Skeletal muscle tissue (tissue), 4 donors: ENCODE data around the gene DIS3L2. TPM values are rescaled to one million over a fixed set of nuclear protein-coding genes. Genes with fewer than 3 reads are reported as not detected.

Source experiments
- H3K27ac ChIP-seq: one replicate; pipeline ENCODE4 v1.7.0; 2013; ENCODE audit warnings: mild to moderate bottlenecking, low read depth, low read length, inconsistent platforms
- H3K27me3 ChIP-seq, 3 donors: one replicate each; pipeline ENCODE4 v1.7.0; 2013; ENCODE audit warnings: low read length in 3 of 3; ENCODE audit not compliant: control insufficient read depth in 3 of 3, insufficient read depth in 3 of 3
- H3K36me3 ChIP-seq, 3 donors: one replicate each; pipeline ENCODE4 v1.7.0; 2013; ENCODE audit warnings: low read length in 3 of 3; ENCODE audit not compliant: control insufficient read depth in 3 of 3, insufficient read depth in 3 of 3
- H3K4me1 ChIP-seq, 3 donors: one replicate each; pipeline ENCODE4 v1.7.0; 2013; ENCODE audit warnings: low read length in 3 of 3, mild to moderate bottlenecking in 3 of 3; ENCODE audit not compliant: control insufficient read depth in 3 of 3, insufficient read depth in 3 of 3
- H3K4me3 ChIP-seq, 3 donors: one replicate each; pipeline ENCODE4 v1.7.0; 2013; ENCODE audit warnings: low read length in 3 of 3
- H3K9ac ChIP-seq, 3 donors: one replicate each; pipeline ENCODE4 v1.7.0; 2013; ENCODE audit warnings: low read length in 3 of 3, mild to moderate bottlenecking in 3 of 3, moderate library complexity in 2 of 3, low read depth in 1 of 3
- H3K9me3 ChIP-seq, 3 donors: one replicate each; pipeline ENCODE4 v1.7.0; 2013; ENCODE audit warnings: low read length in 3 of 3; ENCODE audit not compliant: control insufficient read depth in 3 of 3
- total RNA-seq: library from RNA; depleted of rRNA; stranded (reverse); fragments of >200 nt; gene quantifications from one replicate; pipeline ENCODE4 v1.2.3, GENCODE V29; 2014
- donor health status: Osteomylitis.

The DIS3L2 gene
- total RNA-seq, 1 donor from 2014 or later: 24.0 TPM

DNA sequence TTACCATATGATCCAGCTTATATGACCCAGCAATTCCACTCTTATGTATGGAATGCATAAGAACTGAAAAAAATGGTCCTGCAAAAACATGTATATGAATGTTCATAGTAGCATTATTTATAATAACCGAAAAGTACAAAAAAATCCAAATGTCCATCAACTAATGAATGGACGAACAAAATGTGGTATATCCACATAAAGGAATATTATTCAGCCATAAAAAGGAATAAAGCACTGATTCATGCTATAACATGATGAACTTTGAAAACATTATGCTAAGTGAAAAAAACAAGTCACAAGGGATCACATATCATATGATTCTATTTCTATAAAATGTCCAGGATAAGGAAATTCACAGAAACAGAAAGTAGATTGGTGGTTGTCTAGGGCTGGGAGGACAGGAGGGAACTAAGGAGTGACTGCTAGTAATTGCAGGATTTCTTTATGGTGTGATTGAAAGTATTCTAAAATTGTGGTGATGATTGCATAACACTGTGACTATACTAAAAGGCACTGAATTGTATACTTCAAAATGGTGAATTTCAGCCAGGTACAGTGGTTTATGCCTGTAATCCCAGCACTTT, 10.0 kb upstream of the DIS3L2 start:
- H3K36me3 ChIP-seq: no peaks in the 10 kb centered on the region
- H3K27me3 ChIP-seq: peaks cover 0 to 5% (median 0%) of the 10 kb centered on the region in 3 donors
- no peak overlapping the region for H3K4me3 ChIP-seq
- no peaks in the 10 kb centered on the region for H3K4me1 ChIP-seq
- H3K9me3 ChIP-seq: no peaks in the 10 kb centered on the region
- no peak overlapping the region for H3K9ac ChIP-seq
- no peak overlapping the region for H3K27ac ChIP-seq

- no peak overlapping the region for H3K9ac ChIP-seq
- no peaks in the 10 kb centered on the region for H3K27me3 ChIP-seq
- H3K36me3 ChIP-seq: no peaks in the 10 kb centered on the region
- no peaks in the 10 kb centered on the region for H3K9me3 ChIP-seq
- no peak overlapping the region for H3K27ac ChIP-seq
- H3K4me1 ChIP-seq: peaks cover 2 to 3% (median 3%) of the 10 kb centered on the region in 3 donors
- no peak overlapping the region for H3K4me3 ChIP-seq
These were observed 5.6 kb upstream of the DIS3L2 start for GRCh38 chr2:231955758-231956472.

GRCh38 chr2:231957913-231958763, 3.4 kb upstream of the DIS3L2 start:
- H3K4me1 ChIP-seq: peaks cover 6 to 10% (median 9%) of the 10 kb centered on the region in 3 donors
- no peaks in the 10 kb centered on the region for H3K27me3 ChIP-seq
- no peak overlapping the region for H3K4me3 ChIP-seq
- H3K9me3 ChIP-seq: no peaks in the 10 kb centered on the region
- no peak overlapping the region for H3K9ac ChIP-seq
- H3K27ac ChIP-seq: no peak overlapping the region
- H3K36me3 ChIP-seq: no peaks in the 10 kb centered on the region

DNA sequence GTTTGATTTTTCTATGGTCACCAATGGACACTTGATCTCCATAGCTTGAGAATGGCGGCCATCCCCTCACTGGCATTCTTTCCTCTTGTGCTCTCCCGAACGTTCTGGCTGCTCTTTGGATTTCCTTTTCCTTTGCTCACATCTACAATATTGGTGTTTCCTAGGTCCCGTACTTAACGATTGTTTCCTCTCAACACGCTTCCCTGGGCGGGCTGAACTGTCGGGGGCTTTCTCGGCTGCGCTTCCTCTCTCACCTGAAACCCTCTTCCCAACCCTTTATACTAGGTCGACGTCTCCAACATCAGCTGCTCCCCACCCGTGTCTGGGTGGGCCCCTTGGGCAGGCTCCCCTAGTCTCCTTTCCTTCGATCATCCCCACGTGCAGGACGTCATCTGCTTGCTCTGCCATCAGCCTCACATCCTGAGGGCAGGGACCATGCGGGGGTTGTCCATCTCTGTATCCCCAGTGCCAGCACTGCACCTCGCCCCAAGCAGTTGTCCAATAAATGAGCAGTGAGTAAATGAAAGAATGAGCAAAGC, 634 bp upstream of the DIS3L2 start:
- Histone ChIP-seq H3K27me3 (no peaks in the 10 kb centered on the region), H3K9me3 (no peaks in the 10 kb centered on the region), H3K4me3 (peak overlapping the region; percentile 83 to 97 (median 97)), H3K36me3 (no peaks in the 10 kb centered on the region), H3K4me1 (peaks cover 6 to 11% (median 10%) of the 10 kb centered on the region in 3 donors), H3K9ac (peak overlapping the region; percentile 87 to 96 (median 94)), H3K27ac (peak overlapping the region; percentile 49)

DNA sequence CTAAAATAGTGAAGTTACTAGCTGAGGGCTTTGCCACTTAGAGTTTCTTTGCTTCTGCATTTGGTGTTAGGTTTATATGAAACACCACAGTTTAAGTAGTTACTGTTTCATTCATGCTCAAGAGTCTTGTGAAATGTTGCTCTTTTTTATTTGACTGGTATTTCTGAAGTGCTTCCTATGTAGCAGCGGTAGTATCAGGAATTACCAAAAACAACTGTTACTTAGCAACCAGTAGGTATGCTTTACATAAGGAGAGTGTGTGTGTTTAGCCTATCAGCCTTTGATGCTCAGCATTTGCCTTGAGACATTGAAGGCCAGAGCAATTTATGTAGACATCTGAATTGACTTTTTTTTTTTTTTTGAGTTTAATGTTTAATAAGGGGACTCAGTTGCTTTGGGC, 3.6 kb downstream of the DIS3L2 start:
- Histone ChIP-seq H3K9ac (no peak overlapping the region), H3K9me3 (no peaks in the 10 kb centered on the region), H3K4me3 (no peak overlapping the region), H3K36me3 (no peaks in the 10 kb centered on the region), H3K4me1 (peaks cover 6 to 11% (median 10%) of the 10 kb centered on the region in 3 donors), H3K27ac (no peak overlapping the region), H3K27me3 (no peaks in the 10 kb centered on the region)

- no peak overlapping the region for H3K9ac ChIP-seq
- H3K27ac ChIP-seq: no peak overlapping the region
- no peaks in the 10 kb centered on the region for H3K36me3 ChIP-seq
- H3K4me3 ChIP-seq: no peak overlapping the region
- H3K9me3 ChIP-seq: no peaks in the 10 kb centered on the region
- H3K4me1 ChIP-seq: peaks cover 0 to 5% (median 5%) of the 10 kb centered on the region in 3 donors
- H3K27me3 ChIP-seq: no peaks in the 10 kb centered on the region
These were observed 5.4 kb downstream of the DIS3L2 start for GRCh38 chr2:231966886-231967285.

- H3K4me3 ChIP-seq: no peak overlapping the region
- H3K9ac ChIP-seq: no peak overlapping the region
- H3K27ac ChIP-seq: no peak overlapping the region
- no peaks in the 10 kb centered on the region for H3K27me3 ChIP-seq
- no peaks in the 10 kb centered on the region for H3K9me3 ChIP-seq
- H3K4me1 ChIP-seq: peaks cover 0 to under 1% (median 0%) of the 10 kb centered on the region in 3 donors
- no peaks in the 10 kb centered on the region for H3K36me3 ChIP-seq
These were observed 7.3 kb downstream of the DIS3L2 start for GRCh38 chr2:231968820-231969219.

GRCh38 chr2:231970461-231970860, 8.9 kb downstream of the DIS3L2 start:
- no peaks in the 10 kb centered on the region for H3K27me3 ChIP-seq
- H3K4me3 ChIP-seq: no peak overlapping the region

GRCh38 chr2:231975001-231975400, 13.5 kb downstream of the DIS3L2 start:
- no peaks in the 10 kb centered on the region for H3K9me3 ChIP-seq
- H3K4me1 ChIP-seq: no peaks in the 10 kb centered on the region
- H3K27me3 ChIP-seq: no peaks in the 10 kb centered on the region
- H3K9ac ChIP-seq: no peak overlapping the region
- H3K4me3 ChIP-seq: no peak overlapping the region
- no peaks in the 10 kb centered on the region for H3K36me3 ChIP-seq
- no peak overlapping the region for H3K27ac ChIP-seq

More at GRCh38 chr2:231970461-231970860, 8.9 kb downstream of the DIS3L2 start:
- no peak overlapping the region for H3K9ac ChIP-seq
- H3K4me1 ChIP-seq: no peaks in the 10 kb centered on the region
- no peaks in the 10 kb centered on the region for H3K9me3 ChIP-seq
- H3K27ac ChIP-seq: no peak overlapping the region
- no peaks in the 10 kb centered on the region for H3K36me3 ChIP-seq
